Panc1 (cell line): ENCODE data around the gene PIK3R6.

Experiments used
- POLR2AphosphoS5 ChIP-seq: IDR thresholded peaks from 2 replicates; pipeline ENCODE4 v1.6.1; 2012; ENCODE audit warnings: mild to moderate bottlenecking, low read depth, low read length, moderate library complexity
- TCF7L2 ChIP-seq: IDR thresholded peaks from 2 replicates; pipeline ENCODE4 v1.6.1; 2011; ENCODE audit warnings: mild to moderate bottlenecking, low read depth, low read length, inconsistent platforms
- TF ChIP-seq, protein P1 (sequence below): fragments of 450-650 bp; IDR thresholded peaks from 2 replicates; pipeline ENCODE4 v1.5.1; 2017; ENCODE audit warnings: mild to moderate bottlenecking

DNA sequence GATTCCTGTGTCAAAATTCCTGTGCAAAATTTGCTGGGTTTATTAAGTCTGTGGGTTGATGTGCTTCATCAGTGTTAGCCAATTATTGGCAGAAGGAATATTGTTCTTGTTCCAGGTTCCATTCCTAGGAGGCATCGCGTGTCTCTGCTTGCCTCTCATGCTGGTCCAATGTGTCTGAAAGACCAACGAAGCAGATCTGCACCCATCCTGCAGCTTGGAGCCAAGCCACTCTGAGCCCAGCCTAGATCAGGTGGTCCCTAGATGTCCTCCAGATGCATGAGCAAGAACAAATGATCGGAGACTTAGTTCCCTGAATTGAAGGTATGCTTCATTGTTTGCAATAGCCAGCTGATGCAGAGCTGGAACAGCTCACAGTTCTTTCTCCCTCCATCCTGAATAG, 10.5 kb upstream of the PIK3R6 start:
- TF ChIP-seq POLR2AphosphoS5 (no peak), TCF7L2 (no peak)
- TF ChIP-seq, protein P1, sequence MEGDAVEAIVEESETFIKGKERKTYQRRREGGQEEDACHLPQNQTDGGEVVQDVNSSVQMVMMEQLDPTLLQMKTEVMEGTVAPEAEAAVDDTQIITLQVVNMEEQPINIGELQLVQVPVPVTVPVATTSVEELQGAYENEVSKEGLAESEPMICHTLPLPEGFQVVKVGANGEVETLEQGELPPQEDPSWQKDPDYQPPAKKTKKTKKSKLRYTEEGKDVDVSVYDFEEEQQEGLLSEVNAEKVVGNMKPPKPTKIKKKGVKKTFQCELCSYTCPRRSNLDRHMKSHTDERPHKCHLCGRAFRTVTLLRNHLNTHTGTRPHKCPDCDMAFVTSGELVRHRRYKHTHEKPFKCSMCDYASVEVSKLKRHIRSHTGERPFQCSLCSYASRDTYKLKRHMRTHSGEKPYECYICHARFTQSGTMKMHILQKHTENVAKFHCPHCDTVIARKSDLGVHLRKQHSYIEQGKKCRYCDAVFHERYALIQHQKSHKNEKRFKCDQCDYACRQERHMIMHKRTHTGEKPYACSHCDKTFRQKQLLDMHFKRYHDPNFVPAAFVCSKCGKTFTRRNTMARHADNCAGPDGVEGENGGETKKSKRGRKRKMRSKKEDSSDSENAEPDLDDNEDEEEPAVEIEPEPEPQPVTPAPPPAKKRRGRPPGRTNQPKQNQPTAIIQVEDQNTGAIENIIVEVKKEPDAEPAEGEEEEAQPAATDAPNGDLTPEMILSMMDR = no peak
